HCEC 1CT (cell line): Measurements from ENCODE around the gene SMPDL3A.

Experiments used
- DNase-seq: peaks from one replicate; pipeline ENCODE4 v3.0.0-alpha.2; 2017

SMPDL3A gene

DNA sequence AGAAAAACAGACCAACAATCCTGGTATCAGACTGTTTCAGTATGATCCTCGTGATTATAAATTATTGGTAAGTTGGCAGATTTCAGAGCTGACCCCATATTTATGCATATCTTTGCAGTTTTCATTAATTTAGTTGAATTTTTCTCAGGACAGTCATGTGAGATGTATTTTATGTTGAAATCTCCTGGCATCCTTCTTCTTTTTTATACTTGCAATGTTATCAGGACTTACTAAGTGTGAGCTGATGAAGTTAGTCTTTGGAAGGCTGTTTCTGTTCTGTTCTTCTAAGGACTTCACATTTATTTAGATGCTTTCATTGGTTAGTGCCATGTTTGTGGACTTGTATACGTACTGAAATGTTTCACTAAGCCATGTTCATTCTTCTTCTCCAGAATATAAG is 17.2 kb downstream of the SMPDL3A start:
- DNase-seq, result no peak

DNA sequence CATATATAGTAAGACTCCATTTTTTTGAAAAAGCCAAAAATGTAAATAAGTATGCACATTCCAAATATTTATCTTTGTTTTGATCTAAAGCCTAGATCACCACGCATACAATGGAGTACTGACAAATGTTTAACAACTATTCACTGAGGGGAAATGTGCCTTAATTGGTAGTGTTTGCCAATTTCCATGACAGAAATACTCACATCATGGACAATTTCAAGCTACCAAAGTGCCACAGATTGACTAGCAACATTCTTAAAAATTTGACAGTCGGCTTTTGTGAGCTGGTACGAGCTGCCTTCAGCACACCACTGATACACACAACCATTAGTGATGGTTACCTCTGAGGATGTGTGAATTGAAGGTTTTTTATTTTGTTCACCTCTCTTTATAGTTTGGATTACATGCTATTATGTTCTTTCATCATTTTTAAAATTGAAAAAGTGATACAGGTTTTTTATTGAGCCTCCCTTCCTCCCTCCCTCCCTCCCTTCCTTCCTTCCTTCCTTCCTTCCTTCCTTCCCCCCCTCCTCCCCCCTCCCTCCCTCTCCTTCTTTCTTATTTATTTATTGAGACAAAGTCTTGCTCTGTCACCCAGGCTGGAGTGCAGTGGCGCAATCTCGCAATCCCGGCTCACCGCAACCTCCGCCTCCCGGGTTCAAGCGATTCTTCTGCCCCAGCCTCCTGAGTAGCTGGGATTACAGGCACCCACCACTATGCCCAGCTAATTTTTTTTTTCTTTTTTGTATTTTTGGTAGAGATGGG is 19.2 kb downstream of the SMPDL3A start:
- no peak for DNase-seq

- no peak for DNase-seq
Measured at GRCh38 chr6:122809001-122809400, 19.9 kb downstream of the SMPDL3A start.

GRCh38 chr6:122809691-122810090 is 20.6 kb downstream of the SMPDL3A start:
- no peak for DNase-seq

- no peak for DNase-seq
Measured at GRCh38 chr6:122810189-122810588, 21.1 kb downstream of the SMPDL3A start.

GRCh38 chr6:122817358-122817757 is 28.3 kb downstream of the SMPDL3A start:
- no peak for DNase-seq

DNA sequence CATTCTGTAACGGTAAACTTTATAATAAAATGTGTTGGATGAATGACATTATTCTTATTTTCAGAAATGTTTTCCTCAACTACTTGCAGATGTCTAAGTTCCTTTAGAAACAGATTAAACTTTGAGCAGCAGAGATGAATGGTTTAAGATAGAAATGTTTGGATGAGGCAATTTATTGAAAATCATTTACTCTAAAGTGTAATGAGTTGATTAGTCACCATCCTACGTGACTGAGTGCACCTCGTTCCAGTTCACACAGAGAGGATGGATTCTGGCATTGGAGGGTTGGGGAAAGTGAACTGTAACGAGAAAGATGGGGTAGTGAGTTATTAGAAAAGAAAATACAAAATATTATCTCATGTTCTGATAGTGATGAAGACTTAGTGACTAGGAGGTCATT is 28.7 kb downstream of the SMPDL3A start:
- no peak for DNase-seq

GRCh38 chr6:122818866-122819265 is 29.8 kb downstream of the SMPDL3A start:
- no peak for DNase-seq

DNA sequence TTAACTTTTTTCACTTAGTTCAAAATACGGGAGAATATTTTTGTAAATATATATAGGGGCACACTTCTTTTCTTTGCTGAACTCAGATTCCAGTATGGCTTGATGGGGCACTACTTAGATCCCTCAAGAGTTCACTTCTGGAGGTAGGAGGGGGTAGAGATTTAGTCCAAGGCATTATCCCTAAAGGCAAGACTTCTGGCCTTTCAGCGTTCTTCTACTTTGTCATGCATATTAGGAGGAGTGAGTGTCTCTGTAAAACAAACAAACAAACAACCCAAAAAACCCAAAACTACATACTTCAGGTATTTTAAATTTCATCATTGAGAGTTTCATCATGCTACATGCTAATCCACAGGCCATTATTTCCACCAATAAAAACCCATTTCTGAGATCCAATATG is 32.0 kb downstream of the SMPDL3A start:
- DNase-seq, result no peak

DNA sequence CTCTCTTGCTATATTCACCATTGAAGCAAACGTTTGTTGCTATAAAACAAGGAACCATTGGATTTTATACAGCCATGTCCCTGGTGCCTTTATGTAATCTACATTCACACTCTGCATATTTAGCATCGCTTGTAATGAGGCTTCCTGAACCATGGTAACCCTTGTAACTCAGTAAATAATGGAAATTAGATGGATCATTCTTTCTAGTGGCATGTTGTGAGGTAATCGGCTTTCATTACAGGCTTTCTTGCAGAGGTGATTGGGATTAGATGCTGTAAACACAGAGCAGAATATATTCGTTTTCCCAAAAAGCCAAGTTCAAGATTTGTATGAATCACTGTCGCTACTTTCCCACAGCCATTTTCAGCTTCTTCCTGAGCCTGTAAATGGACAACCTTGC is 36.1 kb downstream of the SMPDL3A start:
- no peak for DNase-seq

GRCh38 chr6:122829456-122829855 is 40.4 kb downstream of the SMPDL3A start:
- no peak for DNase-seq

DNA sequence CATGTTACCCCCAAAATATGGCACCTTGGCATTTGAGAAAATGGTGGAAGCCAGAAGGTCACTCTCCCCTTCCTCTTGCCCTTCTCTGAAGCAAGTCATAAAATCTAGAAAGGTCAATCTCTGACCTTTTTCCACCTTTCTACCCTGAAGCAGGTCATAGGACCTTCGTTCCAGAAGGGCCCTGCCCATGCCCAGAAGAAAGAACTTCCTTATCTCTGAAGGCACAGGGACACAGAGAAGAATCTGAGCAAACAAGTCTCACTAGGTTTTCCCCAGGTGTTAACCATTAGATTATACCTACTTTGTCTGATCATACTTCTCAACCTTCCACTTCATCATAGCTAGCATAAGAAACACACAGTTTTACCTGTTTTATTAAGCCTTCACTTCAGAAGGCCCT is 42.5 kb downstream of the SMPDL3A start:
- DNase-seq, result no peak

GRCh38 chr6:122832459-122832858 is 43.4 kb downstream of the SMPDL3A start:
- no peak for DNase-seq

GRCh38 chr6:122833021-122833491 is 44.0 kb downstream of the SMPDL3A start:
- DNase-seq, result no peak

DNA sequence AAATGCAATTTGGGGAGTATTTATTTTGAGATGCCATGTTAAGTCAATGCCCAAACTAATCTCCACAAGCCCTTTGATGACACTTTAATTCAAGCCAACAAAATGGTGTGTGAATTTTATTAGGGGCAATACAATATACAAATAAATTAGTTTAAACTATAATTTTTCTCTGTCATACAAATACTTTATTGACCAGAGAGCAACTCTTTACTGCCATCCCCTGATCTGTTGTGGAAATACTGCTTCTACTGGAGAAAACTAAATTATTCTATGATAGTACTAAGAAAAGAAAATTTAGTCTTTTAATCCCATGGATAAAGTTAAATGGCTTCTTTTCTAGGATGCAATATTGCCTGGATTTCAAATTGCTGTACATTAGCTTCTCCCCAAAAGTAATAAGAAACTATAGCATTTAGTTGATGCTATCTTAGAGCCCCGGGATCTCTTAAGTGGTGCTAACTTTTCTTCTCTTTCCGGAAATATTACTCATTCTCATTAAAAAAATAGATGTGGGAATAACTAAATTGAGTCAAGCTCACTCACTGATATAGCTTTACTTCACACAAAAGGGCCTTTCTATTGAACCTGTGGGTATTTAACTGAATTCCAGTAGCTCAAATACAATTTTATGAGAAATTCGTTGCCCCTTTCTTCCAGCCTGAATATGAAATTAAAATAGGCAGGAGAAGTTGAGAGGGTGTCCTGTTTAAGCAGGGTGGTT is 49.2 kb downstream of the SMPDL3A start:
- peak; percentile 35 for DNase-seq

DNA sequence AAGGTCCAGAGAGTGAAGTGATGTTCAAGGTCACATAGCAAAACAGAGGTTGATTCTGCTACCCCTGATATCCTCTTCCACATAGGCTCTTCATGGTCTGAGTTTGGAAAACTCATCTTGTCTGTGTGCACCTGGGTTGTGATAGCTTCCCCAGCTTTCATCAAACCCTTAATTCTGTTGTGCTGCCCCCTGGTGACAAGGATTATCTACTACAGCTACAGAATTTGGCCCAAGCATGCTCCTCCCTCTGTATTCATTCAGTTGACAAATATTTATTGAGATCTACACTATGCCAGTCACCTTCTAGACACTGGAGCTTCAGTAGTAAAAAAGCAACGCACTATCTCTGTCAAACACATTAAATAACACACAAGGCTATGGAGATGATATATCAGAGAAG is 50.4 kb downstream of the SMPDL3A start:
- peak; percentile 47 for DNase-seq

- DNase-seq, result no peak
Measured at GRCh38 chr6:122839906-122840305, 50.8 kb downstream of the SMPDL3A start.

DNA sequence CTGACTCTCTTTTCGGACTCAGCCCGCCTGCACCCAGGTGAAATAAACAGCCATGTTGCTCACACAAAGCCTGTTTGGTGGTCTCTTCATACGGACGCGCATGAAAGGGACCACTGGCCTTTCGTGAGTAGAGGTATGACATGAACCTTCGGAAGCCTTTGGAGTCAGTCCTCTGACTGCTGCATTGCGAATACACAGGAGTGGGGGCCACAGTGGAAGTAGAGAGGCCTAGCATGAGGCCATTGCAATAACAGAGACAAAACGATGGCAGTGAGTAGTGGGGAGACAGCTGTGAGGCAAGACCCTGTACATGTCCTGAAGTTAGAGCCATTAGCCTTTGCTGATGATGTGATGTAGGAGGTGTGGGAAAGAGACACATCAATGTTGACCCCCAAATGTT is 56.4 kb downstream of the SMPDL3A start:
- no peak for DNase-seq

GRCh38 chr6:122845916-122846612 is 57.0 kb downstream of the SMPDL3A start:
- DNase-seq, result peak; percentile 40

DNA sequence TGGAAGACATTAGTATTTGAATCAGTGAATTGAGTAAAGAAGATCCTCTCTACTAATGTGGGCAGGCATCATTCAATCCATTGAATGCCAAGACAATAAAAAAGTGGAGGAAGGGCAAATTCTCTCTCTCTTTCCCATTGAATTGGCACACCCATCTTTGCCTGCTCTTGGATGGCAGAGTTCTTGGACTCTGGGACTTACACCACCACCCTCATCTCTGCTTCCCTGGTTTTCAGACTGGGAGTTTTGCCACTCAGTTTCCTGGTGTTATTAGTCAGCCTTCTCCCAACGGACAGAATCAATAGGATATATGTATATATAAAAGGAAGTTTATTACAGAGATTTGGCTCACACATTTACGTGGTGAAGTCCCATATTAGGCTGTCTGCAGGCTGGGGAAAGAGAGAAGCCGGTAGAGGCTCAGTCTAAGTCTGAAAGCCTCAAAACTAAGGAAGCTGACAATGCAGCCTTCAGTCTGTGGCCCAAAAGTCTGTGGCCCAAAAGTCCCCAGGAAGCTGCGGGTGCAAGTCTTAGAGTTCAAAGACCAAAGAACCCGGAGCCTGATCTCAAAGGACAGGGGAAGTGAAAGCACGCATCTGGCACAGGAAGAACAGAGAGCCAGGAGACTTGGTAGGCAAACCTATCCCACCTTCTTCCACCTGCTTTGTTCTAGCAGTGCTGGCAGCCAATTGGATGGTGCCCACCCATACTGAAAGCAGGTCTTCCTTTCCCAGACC is 64.4 kb downstream of the SMPDL3A start:
- DNase-seq, result no peak
